Transverse colon (tissue), 4 donors: ENCODE data around the gene PCLAF. TPM values are rescaled to one million over a fixed set of nuclear protein-coding genes. Genes with fewer than 3 reads are reported as not detected.
A peak's percentile ranks its signal among the peaks of the same experiment; 100 is the strongest.

Experiments used
- DNase-seq: peaks from one replicate; pipeline ENCODE4 v3.0.0-alpha.2; 2019
- H3K27ac ChIP-seq, 4 donors: fragments of 200-600 bp; sonication (generic); 2 replicates each; pipeline ENCODE4 v1.5.1; 2016 to 2018; ENCODE audit warnings: inconsistent platforms in 4 of 4
- H3K27me3 ChIP-seq: fragments of 200-600 bp; sonication (generic); 2 replicates; pipeline ENCODE4 v1.5.1; 2017; ENCODE audit warnings: inconsistent platforms
- H3K36me3 ChIP-seq, 4 donors: fragments of 200-600 bp; sonication (generic); 2 replicates each; pipeline ENCODE4 v1.5.1; 2017 to 2019; ENCODE audit warnings: inconsistent platforms in 4 of 4
- H3K4me1 ChIP-seq, 4 donors: fragments of 200-600 bp; sonication (generic); 2 replicates each; pipeline ENCODE4 v1.5.1; 2017 to 2020; ENCODE audit warnings: inconsistent platforms in 4 of 4
- H3K4me3 ChIP-seq, 4 donors: fragments of 200-600 bp; sonication (generic); 1 replicate in 1 of 4; 2 replicates in 3 of 4; pipeline versions ENCODE4 v1.5.1 to v1.6.1; 2017 to 2019; ENCODE audit warnings: inconsistent platforms in 4 of 4
- H3K9me3 ChIP-seq, 2 donors: fragments of 200-600 bp; sonication (generic); 2 replicates each; pipeline ENCODE4 v1.5.1; 2017 to 2019; ENCODE audit warnings: inconsistent platforms in 2 of 2
- CTCF ChIP-seq, 5 experiments: fragments of 200-600 bp in 3 of 5; fragments of 450-650 bp in 2 of 5; sonication (generic) in 3 of 5; IDR thresholded peaks; 1 replicate in 2 of 5; 2 replicates in 3 of 5; pipeline ENCODE4 v1.5.1; 2016 to 2017; ENCODE audit warnings: antibody characterized with exemption in 5 of 5, inconsistent platforms in 3 of 5, mild to moderate bottlenecking in 2 of 5, moderate library complexity in 1 of 5
- EP300 ChIP-seq: sonication (generic); formaldehyde crosslinking; IDR thresholded peaks from one replicate; pipeline ENCODE4 v1.6.1; 2017; ENCODE audit warnings: antibody characterized with exemption, low read depth
- POLR2A ChIP-seq: fragments of 450-650 bp; IDR thresholded peaks from one replicate; pipeline ENCODE4 v1.6.1; 2016; ENCODE audit warnings: antibody characterized with exemption, mild to moderate bottlenecking, moderate library complexity
- POLR2AphosphoS5 ChIP-seq, 3 donors: sonication (generic); formaldehyde crosslinking; IDR thresholded peaks; one replicate each; pipeline ENCODE4 v1.6.1; 2016; ENCODE audit warnings: antibody characterized with exemption in 3 of 3
- WGBS, 2 donors: methylation state at CpG; one replicate each; pipeline ENCODE4 v1.1.5; 2018; ENCODE audit warnings: low coverage in 1 of 2; 5-methylcytosine and 5-hydroxymethylcytosine counted together
- in situ Hi-C, 4 donors: fragments of 200-750 bp; cut with MboI; loops; one replicate each; pipeline versions ENCODE4 v1.15.0 to v1.15.1; 2017; ENCODE audit warnings: low sequenced_read_pairs in 3 of 4, low pct_ligation_motif_present in 1 of 4, low pct_unique_long_range_greater_than_20kb in 1 of 4
- intact Hi-C: fragments of 100-400 bp; cut with DNase I; formaldehyde crosslinking; loops from one replicate; pipeline ENCODE4 v1.15.1; 2023; ENCODE audit warnings: low total_unique reads
- total RNA-seq, 4 donors: library from RNA; depleted of rRNA; stranded (reverse); fragments of >200 nt; gene quantifications; one replicate each; pipeline ENCODE4 v1.1.0, GENCODE V29; 2016

The PCLAF gene
- 10 to 100 TPM in 1 of 4 donors, 1 to 10 TPM in 2, not detected in 1; 3.3 to 21.5 (median 4.0) TPM for total RNA-seq

GRCh38 chr15:64381000-64381751 lies at the start of gene PCLAF:
Gene PCLAF (minus strand): TSS chr15:64381441. CDS start chr15:64381371, 70 bp downstream.
- Histone ChIP-seq H3K27me3 (no peaks in the 10 kb centered on the region), H3K9me3 (no peaks in the 10 kb centered on the region), H3K36me3 (no peaks in the 10 kb centered on the region), H3K27ac (peak within 1 kb of the TSS in 2 of 4 donors; percentile 31 to 55), H3K4me3 (peak within 1 kb of the TSS; percentile 50 to 64 (median 58)), H3K4me1 (peaks cover 11 to 17% (median 12%) of the 10 kb centered on the region in 4 donors)
- intact Hi-C loops (no loop called here), in situ Hi-C loops (no loop called here)
- peak; percentile 94 for DNase-seq
- WGBS, 2 donors, result 2 to 4% methylated on average over 7 to 37 of the region's 38 CpGs
- TF ChIP-seq CTCF (IDR thresholded peaks at IDR 0.05) (peak in 3 of 5 experiments; percentile 7 to 21 (median 9)), EP300 (no peak), POLR2AphosphoS5 (IDR thresholded peaks at IDR 0.05) (no peak)

- Histone ChIP-seq H3K4me1 (peaks cover 0 to 9% (median 0%) of the 10 kb centered on the region in 4 donors), H3K9me3 (no peaks in the 10 kb centered on the region), H3K27ac (peak overlapping the region; percentile 14 to 54 (median 47)), H3K4me3 (no peak overlapping the region), H3K36me3 (peaks cover 0 to 48% (median 8%) of the 10 kb centered on the region in 4 donors), H3K27me3 (no peaks in the 10 kb centered on the region)
- no peak for TF ChIP-seq EP300
- no peak for TF ChIP-seq POLR2A
- TF ChIP-seq POLR2AphosphoS5 (IDR thresholded peaks at IDR 0.05), result peak in 2 of 3 donors; percentile 47 to 56
- intact Hi-C loops, result no loop called here
- WGBS, 2 donors, result 43 to 47% methylated on average over 3 of the region's 3 CpGs
- in situ Hi-C loops, result loop anchor here (10.0 to 25.0 kb wide), 3 partner anchors 207 to 232 kb away; no protein-coding TSS in a partner anchor
- peak; percentile 19 for DNase-seq
These were observed 48.9 kb upstream of the PCLAF start for GRCh38 chr15:64430000-64430735.

GRCh38 chr15:64429448-64429847 lies 48.2 kb upstream of the PCLAF start:
- no peak overlapping the region for H3K4me3 ChIP-seq
- H3K27ac ChIP-seq, result peak overlapping the region in 3 of 4 donors; percentile 45 to 54 (median 49)
- TF ChIP-seq CTCF (IDR thresholded peaks at IDR 0.05), result no peak
- no peak for TF ChIP-seq POLR2AphosphoS5 (IDR thresholded peaks at IDR 0.05)
- TF ChIP-seq EP300, result no peak
- TF ChIP-seq POLR2A, result no peak
- intact Hi-C loops, result no loop called here
- peaks cover 0 to 55% (median 10%) of the 10 kb centered on the region in 4 donors for H3K36me3 ChIP-seq
- no peaks in the 10 kb centered on the region for H3K27me3 ChIP-seq
- DNase-seq, result no peak
- in situ Hi-C loops, result loop anchor here in 3 of 4 donors (25.0 kb wide), 2 partner anchors 208 to 233 kb away; no protein-coding TSS in a partner anchor
- H3K9me3 ChIP-seq, result no peaks in the 10 kb centered on the region
- peaks cover 0 to 9% (median 0%) of the 10 kb centered on the region in 4 donors for H3K4me1 ChIP-seq

GRCh38 chr15:64426845-64427465 lies 45.7 kb upstream of the PCLAF start:
- intact Hi-C loops, result no loop called here
- H3K27me3 ChIP-seq, result no peaks in the 10 kb centered on the region
- peaks cover 0 to 9% (median 0%) of the 10 kb centered on the region in 4 donors for H3K4me1 ChIP-seq
- H3K4me3 ChIP-seq, result no peak overlapping the region
- no peaks in the 10 kb centered on the region for H3K9me3 ChIP-seq
- H3K27ac ChIP-seq, result no peak overlapping the region
- peaks cover 0 to 53% (median 12%) of the 10 kb centered on the region in 4 donors for H3K36me3 ChIP-seq
- in situ Hi-C loops, result loop anchor here in 3 of 4 donors (25.0 kb wide), 2 partner anchors 210 to 235 kb away; no protein-coding TSS in a partner anchor
- no peak for DNase-seq
- TF ChIP-seq POLR2A, result no peak
- peak in 2 of 5 experiments; percentile 9 to 14 for TF ChIP-seq CTCF (IDR thresholded peaks at IDR 0.05)
- 81 to 90% methylated on average over 7 of the region's 7 CpGs for WGBS, 2 donors
